ENCODE results near the gene PKNOX2.

PKNOX2 gene

GRCh38 chr11:125264100-125265022 is 99.8 kb downstream of the PKNOX2 start:
- DNase-seq: no peak

DNA sequence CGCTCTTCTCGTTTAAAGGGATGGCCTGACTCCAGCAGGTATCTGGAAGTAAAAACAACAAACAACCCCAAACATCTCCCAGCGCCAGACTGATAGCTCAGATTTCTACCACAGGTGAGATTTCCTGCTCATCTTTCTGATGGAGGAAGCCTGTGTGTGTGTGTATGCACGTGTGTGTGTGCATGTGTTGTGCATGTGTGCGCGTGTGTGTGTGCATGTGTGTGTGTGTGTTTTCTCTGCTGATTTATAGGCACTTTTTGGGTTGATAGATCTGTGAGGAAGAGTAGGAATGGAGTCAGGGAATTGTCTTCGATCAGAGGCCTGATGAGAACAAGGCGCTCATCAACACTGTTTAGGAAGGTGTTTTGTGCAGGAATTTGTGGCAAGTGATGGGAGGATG is 103.0 kb downstream of the PKNOX2 start:
- DNase-seq: no peak

DNA sequence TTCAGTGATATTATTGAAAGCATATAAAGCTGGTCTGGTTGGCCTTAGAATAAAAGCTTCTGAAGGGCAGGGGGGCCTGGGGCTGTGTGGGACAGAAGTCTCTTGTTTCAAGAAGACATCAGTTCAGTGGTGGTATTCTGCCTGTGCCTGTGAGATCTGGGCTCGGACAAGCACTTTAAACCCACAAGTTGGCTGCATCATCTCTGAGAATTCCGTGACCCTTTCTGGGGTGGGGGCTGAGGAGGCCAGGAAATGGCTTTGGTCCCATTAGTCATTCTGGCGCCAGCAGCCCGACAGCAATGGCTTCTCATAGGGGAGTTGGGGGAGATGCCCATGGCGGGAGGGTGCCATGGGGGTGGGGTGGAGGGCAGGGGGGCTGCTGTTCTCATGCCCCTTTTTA is 104.1 kb downstream of the PKNOX2 start:
- no peak for DNase-seq

DNA sequence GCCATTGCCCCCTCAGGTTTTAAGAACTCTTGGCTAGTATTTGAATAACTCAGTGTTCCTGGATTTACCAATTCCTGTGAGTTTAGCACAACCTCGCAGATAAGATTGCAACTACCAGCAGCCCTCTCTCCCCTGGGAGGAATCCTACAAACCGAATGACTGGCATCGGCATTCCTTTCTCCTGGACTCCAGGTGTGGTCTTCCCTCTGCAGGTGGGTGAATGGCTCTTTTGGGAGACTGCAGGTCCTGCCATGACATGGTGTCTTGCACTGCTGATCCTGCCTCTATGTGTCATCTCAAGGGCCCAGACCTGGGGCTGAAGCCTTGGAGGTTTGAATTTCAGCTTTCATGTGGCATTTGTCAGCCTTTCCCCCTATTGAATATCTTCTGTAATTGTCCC is 105.6 kb downstream of the PKNOX2 start:
- DNase-seq: no peak

DNA sequence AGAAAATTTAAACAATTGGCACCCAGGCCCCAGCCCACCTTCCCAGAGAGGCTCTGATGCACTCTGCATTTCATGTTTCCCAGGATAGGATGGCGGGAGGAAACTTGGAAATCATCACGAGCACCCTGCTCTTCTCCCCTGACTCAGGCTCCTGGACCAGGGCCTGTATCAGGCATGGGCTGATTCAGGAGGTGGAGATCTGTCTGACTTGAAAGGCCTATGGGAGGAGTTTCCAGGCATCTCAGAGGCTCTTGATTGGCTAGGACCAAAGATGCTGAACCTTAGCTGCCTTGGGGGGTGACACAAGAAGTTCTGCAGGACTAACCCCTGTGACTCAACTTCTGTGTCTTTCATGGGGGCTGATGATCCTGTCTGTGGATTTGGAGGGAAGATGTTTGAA is 106.2 kb downstream of the PKNOX2 start:
- DNase-seq: no peak

GRCh38 chr11:125271483-125272091 is 107.0 kb downstream of the PKNOX2 start:
- DNase-seq: no peak

DNA sequence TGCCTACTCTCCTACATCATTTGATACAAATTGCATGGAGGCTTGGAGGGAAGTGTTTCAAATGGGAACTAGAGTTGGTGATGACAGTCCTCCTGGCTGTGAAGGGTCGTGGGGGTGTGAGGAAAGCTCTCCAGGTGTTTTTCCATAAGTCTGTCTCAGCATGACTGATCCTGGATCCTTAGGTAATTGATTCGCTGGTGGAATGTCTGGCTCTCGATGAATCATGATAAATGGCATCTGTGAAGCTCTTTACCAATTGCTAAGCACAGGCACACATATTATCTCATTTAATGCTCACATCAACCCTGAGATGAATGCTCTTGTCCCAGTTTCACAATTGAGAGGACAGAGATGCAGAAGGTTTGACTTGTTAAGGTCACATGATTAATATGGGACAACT is 107.5 kb downstream of the PKNOX2 start:
- DNase-seq: no peak

DNA sequence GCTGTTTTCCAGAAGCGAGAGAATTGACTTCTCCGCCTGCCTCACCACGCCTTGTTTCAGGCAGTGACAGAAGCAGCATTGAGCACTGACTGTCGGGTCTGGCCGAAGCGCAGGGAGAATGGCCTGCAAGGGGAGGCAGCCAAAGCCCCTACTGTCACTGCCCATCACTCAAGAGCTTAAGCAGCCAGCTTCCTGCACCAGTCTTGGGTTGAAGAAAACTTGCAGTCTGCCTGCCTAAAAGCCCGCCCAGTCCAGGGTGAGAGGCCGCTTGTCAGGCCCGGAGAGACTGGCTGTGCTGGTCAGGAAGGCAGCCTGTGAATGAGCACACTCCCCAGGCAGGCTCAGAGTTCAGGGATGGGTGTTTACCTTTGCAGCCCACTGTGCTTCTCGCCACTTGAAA is 108.3 kb downstream of the PKNOX2 start:
- no peak for DNase-seq

DNA sequence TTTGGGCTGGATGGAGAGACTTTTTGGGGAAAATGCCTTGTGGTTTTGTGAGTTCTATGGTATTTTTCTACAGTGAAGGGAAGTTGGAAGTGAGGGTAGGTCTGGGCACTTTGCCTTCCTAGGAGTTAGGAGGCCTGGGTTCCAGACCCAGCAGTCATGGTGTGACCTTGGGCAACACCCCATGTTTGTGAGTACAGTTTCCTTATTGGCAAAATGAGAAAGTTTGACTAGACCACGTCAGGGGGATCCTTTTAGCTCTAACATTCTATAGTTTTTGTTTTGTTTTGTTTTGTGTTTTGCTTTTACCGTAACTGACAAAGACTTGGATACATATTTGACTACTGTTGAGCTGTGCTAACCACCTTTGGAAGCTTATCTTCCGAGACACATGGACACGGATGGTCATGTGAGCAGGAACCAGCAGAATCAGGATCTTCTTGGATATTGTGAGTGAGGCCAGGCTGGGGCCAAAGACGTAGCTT is 109.0 kb downstream of the PKNOX2 start:
- no peak for DNase-seq

- no peak for DNase-seq
Measured at GRCh38 chr11:125274309-125274708, 109.8 kb downstream of the PKNOX2 start.

DNA sequence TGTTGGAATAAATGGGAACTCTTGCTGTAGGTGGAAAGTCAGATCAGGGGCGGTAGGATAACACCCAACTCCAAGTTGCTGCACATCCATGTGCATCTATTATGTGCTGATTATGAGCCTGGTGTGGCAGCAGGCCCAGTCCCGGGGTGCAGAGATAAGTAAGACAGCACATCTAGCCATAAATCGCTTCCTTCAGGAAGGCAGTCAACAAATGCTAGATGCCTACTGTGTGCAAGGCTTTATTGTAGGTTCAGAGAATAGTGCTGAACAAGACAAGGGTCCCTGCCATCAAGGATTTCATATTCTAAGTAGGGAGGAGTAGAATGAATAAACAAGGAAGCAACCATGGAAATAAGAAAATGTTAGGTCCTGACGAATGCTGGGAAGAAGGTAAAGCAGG is 110.2 kb downstream of the PKNOX2 start:
- DNase-seq: no peak

DNA sequence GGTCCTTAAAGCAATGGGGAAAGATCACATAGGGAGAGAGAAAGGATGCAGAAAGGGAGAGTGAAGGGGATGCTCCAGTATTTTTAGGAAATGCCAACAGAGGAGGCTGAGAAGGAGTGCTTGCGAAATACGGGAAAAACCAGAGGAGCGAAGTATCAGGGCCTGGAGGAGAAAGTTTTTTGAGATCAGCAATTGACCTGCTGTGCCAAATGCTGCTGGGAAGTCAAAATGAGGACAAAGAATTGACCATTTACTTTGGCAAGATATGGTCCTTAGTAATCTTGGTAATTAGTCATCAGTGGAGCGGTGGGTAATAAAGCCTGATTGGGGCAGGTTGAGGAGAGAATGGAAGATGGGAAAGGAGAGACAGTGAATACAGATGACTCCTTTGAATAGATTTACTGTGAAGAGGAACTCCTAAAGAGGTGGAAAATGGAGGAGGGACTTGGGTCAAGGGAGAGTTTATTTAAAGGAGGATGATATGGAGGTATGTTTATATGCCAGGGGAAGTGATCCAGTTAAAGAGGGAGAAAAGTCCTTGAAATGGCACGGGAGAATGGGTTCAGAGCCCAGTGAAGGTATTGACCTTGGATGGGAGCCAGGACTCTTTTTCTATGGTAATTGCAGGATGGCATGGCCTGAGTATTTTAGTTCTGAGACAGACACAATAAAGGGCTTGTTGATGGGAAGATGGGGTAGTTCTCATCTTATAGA is 111.5 kb downstream of the PKNOX2 start:
- no peak for DNase-seq

DNA sequence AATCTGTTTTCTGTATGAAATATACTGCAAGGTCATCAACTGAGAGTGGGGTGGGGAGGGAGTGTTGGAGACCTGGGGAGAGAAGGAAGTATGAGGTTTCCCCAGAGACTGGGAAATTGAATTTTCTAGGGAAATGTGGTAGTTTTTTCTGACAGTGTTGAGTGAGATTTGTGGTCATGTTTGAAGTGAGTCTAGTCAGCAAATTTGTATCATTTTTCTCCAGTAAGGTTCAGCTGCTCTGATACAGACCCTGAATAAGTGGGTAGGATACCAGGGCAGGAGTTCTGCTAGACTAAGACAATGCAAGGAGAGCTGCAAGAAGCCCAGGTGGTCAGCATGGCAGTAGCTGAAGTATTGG is 112.0 kb downstream of the PKNOX2 start:
- no peak for DNase-seq

GRCh38 chr11:125279676-125280418 is 115.3 kb downstream of the PKNOX2 start:
- no peak for DNase-seq

- no peak for DNase-seq
Measured at GRCh38 chr11:125280646-125281045, 116.1 kb downstream of the PKNOX2 start.

GRCh38 chr11:125281831-125282595 is 117.5 kb downstream of the PKNOX2 start:
- no peak for DNase-seq

- DNase-seq: no peak
Measured at GRCh38 chr11:125282596-125282914, 118.0 kb downstream of the PKNOX2 start.

GRCh38 chr11:125284245-125284850 is 119.8 kb downstream of the PKNOX2 start:
- DNase-seq: no peak

GRCh38 chr11:125285844-125286243 is 121.3 kb downstream of the PKNOX2 start:
- DNase-seq: no peak

GRCh38 chr11:125286486-125286885 is 121.9 kb downstream of the PKNOX2 start:
- no peak for DNase-seq

GRCh38 chr11:125287491-125288210 is 123.1 kb downstream of the PKNOX2 start:
- no peak for DNase-seq

All from central memory CD4-positive, alpha-beta T cell (primary cell).